Esophagus squamous epithelium (tissue), 5 donors: ENCODE measurements around the gene FHIT. TPM values are rescaled to one million over a fixed set of nuclear protein-coding genes. Genes with fewer than 3 reads are reported as not detected.

Experiments
- DNase-seq: peaks from one replicate; lab custom pipeline; 2025; lab: John Stamatoyannopoulos, UW
- H3K27ac ChIP-seq, 4 donors: fragments of 200-600 bp; sonication (generic); one replicate each; pipeline ENCODE4 v1.5.1; 2016 to 2019; ENCODE audit warnings: mild to moderate bottlenecking in 1 of 4
- H3K27me3 ChIP-seq, 4 donors: fragments of 200-600 bp; sonication (generic); 1 replicate in 3 of 4; 2 replicates in 1 of 4; pipeline versions ENCODE4 v1.5.1 to v1.6.0; 2017 to 2021; ENCODE audit warnings: antibody characterized with exemption in 1 of 4
- H3K36me3 ChIP-seq, 3 donors: fragments of 200-600 bp; sonication (generic); one replicate each; pipeline ENCODE4 v1.5.1; 2016 to 2019
- H3K4me1 ChIP-seq, 3 donors: fragments of 200-600 bp; sonication (generic); one replicate each; pipeline ENCODE4 v1.5.1; 2017 to 2019
- H3K4me3 ChIP-seq, 4 donors: fragments of 200-600 bp; sonication (generic); 1 replicate in 3 of 4; 2 replicates in 1 of 4; pipeline ENCODE4 v1.5.1; 2016 to 2019; ENCODE audit warnings: mild to moderate bottlenecking in 2 of 4, moderate library complexity in 1 of 4
- H3K9me3 ChIP-seq, 3 donors: fragments of 200-600 bp; sonication (generic); one replicate each; pipeline ENCODE4 v1.5.1; 2016 to 2019
- CTCF ChIP-seq, 6 experiments: fragments of 450-650 bp in 4 of 6; fragments of 200-600 bp in 2 of 6; sonication (generic) in 2 of 6; IDR thresholded peaks; one replicate each; pipeline ENCODE4 v1.5.1; 2016 to 2019; ENCODE audit warnings: antibody characterized with exemption in 6 of 6, mild to moderate bottlenecking in 4 of 6, moderate library complexity in 4 of 6
- POLR2A ChIP-seq, 4 donors: fragments of 450-650 bp; IDR thresholded peaks; one replicate each; pipeline ENCODE4 v1.6.1; 2017; ENCODE audit warnings: antibody characterized with exemption in 4 of 4, mild to moderate bottlenecking in 4 of 4, moderate library complexity in 3 of 4
- WGBS, 2 donors: methylation state at CpG; one replicate each; pipeline ENCODE4 v1.1.5; 2018; 5-methylcytosine and 5-hydroxymethylcytosine counted together
- intact Hi-C: fragments of 100-400 bp; cut with DNase I; formaldehyde crosslinking; loops from one replicate; pipeline ENCODE4 v1.15.0; 2022
- total RNA-seq, 4 donors: library from RNA; depleted of rRNA; stranded (reverse); fragments of >200 nt; gene quantifications; one replicate each; pipeline ENCODE4 v1.1.0, GENCODE V29; 2016
- donor health status: DM: yes; HTN: yes; CAD: no.

FHIT gene
- total RNA-seq, 4 donors from 2014 or later: 0.64 to 5.7 (median 3.1) TPM

- intact Hi-C loops: no loop called here
- H3K27me3 ChIP-seq: no peaks in the 10 kb centered on the region
- 62 to 69% methylated on average over 7 of the region's 7 CpGs for WGBS, 2 donors
These were observed 134.0 kb downstream of the FHIT start for GRCh38 chr3:61117045-61117898.

GRCh38 chr3:61114316-61114953 lies 136.8 kb downstream of the FHIT start:
- Histone ChIP-seq H3K9me3 (no peaks in the 10 kb centered on the region), H3K4me1 (peaks cover 0 to 4% (median 0%) of the 10 kb centered on the region in 3 donors), H3K36me3 (no peaks in the 10 kb centered on the region), H3K4me3 (no peak overlapping the region), H3K27me3 (no peaks in the 10 kb centered on the region), H3K27ac (no peak overlapping the region)
- 68 to 70% methylated on average over 4 of the region's 4 CpGs for WGBS, 2 donors
- TF ChIP-seq CTCF (IDR thresholded peaks at IDR 0.05) (no peak), POLR2A (IDR thresholded peaks at IDR 0.05) (no peak)
- intact Hi-C loops: no loop called here
- DNase-seq: no peak

More at GRCh38 chr3:61117045-61117898, 134.0 kb downstream of the FHIT start:
- Histone ChIP-seq H3K4me1 (peaks cover 0 to 4% (median 0%) of the 10 kb centered on the region in 3 donors), H3K27ac (no peak overlapping the region), H3K36me3 (no peaks in the 10 kb centered on the region), H3K4me3 (no peak overlapping the region), H3K9me3 (no peaks in the 10 kb centered on the region)
- no peak for TF ChIP-seq POLR2A (IDR thresholded peaks at IDR 0.05)
- TF ChIP-seq CTCF (IDR thresholded peaks at IDR 0.05): no peak
- DNase-seq: no peak

DNA sequence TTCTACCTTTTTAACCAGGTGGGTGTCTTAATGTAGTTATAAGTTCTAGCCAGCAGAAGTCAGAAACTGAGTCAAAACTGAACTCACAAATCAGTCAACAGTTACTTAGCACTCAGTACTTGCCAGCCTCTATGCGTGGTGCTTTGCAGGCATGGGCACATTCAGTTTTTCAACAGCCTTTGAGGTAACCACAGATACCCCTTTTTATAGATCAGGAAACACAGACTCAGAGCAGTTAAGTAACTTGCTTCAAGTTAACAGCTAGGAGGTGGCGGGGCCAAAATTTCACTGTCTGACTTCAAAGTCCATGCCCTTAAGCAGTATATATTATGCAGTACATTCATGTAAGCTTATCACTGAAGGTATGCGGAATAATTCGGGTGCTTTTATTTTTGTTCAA lies 139.4 kb downstream of the FHIT start:
- no peak for DNase-seq
- intact Hi-C loops: no loop called here
- no peaks in the 10 kb centered on the region for H3K27me3 ChIP-seq
- WGBS, 2 donors: 81 to 82% methylated on average over 4 of the region's 4 CpGs
- no peak overlapping the region for H3K27ac ChIP-seq
- no peak for TF ChIP-seq CTCF (IDR thresholded peaks at IDR 0.05)
- no peak for TF ChIP-seq POLR2A (IDR thresholded peaks at IDR 0.05)
- no peaks in the 10 kb centered on the region for H3K36me3 ChIP-seq
- H3K4me1 ChIP-seq: peaks cover 0 to 4% (median 0%) of the 10 kb centered on the region in 3 donors
- no peak overlapping the region for H3K4me3 ChIP-seq
- H3K9me3 ChIP-seq: no peaks in the 10 kb centered on the region

DNA sequence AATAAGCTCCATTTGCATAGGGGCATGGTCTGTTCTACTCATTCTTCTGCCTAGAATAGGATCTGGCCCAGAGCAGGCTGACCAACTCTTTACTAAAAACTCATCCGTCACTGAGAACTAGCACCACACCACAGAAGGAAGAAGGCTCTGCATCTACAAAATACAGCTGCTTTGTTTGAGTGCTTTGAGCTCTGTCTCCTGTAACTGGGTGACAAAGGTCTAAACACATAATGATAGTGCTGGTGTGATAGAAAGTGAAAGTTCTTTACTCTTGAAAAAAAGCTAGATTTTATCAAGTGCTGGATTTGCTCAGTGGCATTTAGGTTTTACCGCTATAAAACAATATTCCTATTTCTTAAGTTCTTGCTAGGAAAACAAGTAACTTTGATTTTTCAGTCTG lies 140.7 kb downstream of the FHIT start:
- Histone ChIP-seq H3K4me3 (no peak overlapping the region), H3K27me3 (no peaks in the 10 kb centered on the region), H3K36me3 (no peaks in the 10 kb centered on the region), H3K27ac (no peak overlapping the region), H3K4me1 (peaks cover 0 to 4% (median 0%) of the 10 kb centered on the region in 3 donors), H3K9me3 (no peaks in the 10 kb centered on the region)
- TF ChIP-seq CTCF (IDR thresholded peaks at IDR 0.05) (no peak), POLR2A (IDR thresholded peaks at IDR 0.05) (no peak)
- intact Hi-C loops: no loop called here
- WGBS, 2 donors: 63 to 87% methylated on average over 2 of the region's 2 CpGs
- no peak for DNase-seq
